HG03439 (cell line): ENCODE measurements around the gene SUMO2.
A peak's percentile ranks its signal among the peaks of the same experiment; 100 is the strongest.
"Not testable (repeated sequence)": the region's sequence is repeated elsewhere in the genome, so short reads cannot be mapped to it uniquely, and the experiment has no call there.

Experiments
- ATAC-seq: cut with Tn5 transposase; IDR thresholded peaks from one replicate; pipeline ENCODE4 v1.9.1; 2021; ENCODE audit warnings: mild to moderate bottlenecking, moderate library complexity; ENCODE audit not compliant: unreplicated experiment

Gene SUMO2

GRCh38 chr17:75146592-75146991 is 36.2 kb downstream of the SUMO2 start:
- ATAC-seq, result no peak

- ATAC-seq, result no peak
Observed at GRCh38 chr17:75144816-75145512, 37.8 kb downstream of the SUMO2 start.

- ATAC-seq, result no peak
Observed at GRCh38 chr17:75142236-75142971, 40.4 kb downstream of the SUMO2 start.

GRCh38 chr17:75138519-75138918 is 44.2 kb downstream of the SUMO2 start:
- ATAC-seq, result no peak

GRCh38 chr17:75137762-75138161 is 45.0 kb downstream of the SUMO2 start:
- ATAC-seq, result not testable (repeated sequence)

- no peak for ATAC-seq
Observed at GRCh38 chr17:75135946-75136345, 46.8 kb downstream of the SUMO2 start.

GRCh38 chr17:75135452-75135851 is 47.3 kb downstream of the SUMO2 start:
- no peak for ATAC-seq

GRCh38 chr17:75133607-75134347 is 49.0 kb downstream of the SUMO2 start:
- not testable (repeated sequence) for ATAC-seq

GRCh38 chr17:75133001-75133400 is 49.8 kb downstream of the SUMO2 start:
- ATAC-seq, result no peak

GRCh38 chr17:75132018-75133000 is 50.5 kb downstream of the SUMO2 start:
- not testable (repeated sequence) for ATAC-seq

- peak; percentile 71 for ATAC-seq
Observed at GRCh38 chr17:75131278-75132017, 51.3 kb downstream of the SUMO2 start, which contains the start of gene NT5C. Gene NT5C (minus strand): TSS chr17:75131742. CDS start chr17:75131707, 35 bp downstream.

- ATAC-seq, result peak; percentile 4
Observed at GRCh38 chr17:75130632-75131277, 52.0 kb downstream of the SUMO2 start.

- no peak for ATAC-seq
Observed at GRCh38 chr17:75130059-75130631, 52.6 kb downstream of the SUMO2 start.

GRCh38 chr17:75129576-75129975 is 53.2 kb downstream of the SUMO2 start:
- no peak for ATAC-seq

GRCh38 chr17:75128694-75129505 is 53.9 kb downstream of the SUMO2 start:
- no peak for ATAC-seq

GRCh38 chr17:75127936-75128335 is 54.8 kb downstream of the SUMO2 start:
- ATAC-seq, result not testable (repeated sequence)

- no peak for ATAC-seq
Observed at GRCh38 chr17:75126954-75127353, 55.8 kb downstream of the SUMO2 start.

GRCh38 chr17:75125984-75126383 is 56.8 kb downstream of the SUMO2 start:
- ATAC-seq, result no peak
